PC-3 (cell line): ENCODE data around the gene MISP.

Experiments used
- EZH2 ChIP-seq: fragments of 300-600 bp; sonication (generic); IDR thresholded peaks from one replicate; pipeline ENCODE4 v1.6.1; 2017; ENCODE audit warnings: antibody characterized with exemption, mild to moderate bottlenecking, low read length; ENCODE audit not compliant: unreplicated experiment
- TF ChIP-seq, protein P1 (sequence below): fragments of 300-600 bp; sonication (generic); conservative IDR thresholded peaks from 2 replicates; pipeline ENCODE4 v1.5.1; 2017; ENCODE audit warnings: antibody characterized with exemption, low read depth, mild to moderate bottlenecking, low read length

DNA sequence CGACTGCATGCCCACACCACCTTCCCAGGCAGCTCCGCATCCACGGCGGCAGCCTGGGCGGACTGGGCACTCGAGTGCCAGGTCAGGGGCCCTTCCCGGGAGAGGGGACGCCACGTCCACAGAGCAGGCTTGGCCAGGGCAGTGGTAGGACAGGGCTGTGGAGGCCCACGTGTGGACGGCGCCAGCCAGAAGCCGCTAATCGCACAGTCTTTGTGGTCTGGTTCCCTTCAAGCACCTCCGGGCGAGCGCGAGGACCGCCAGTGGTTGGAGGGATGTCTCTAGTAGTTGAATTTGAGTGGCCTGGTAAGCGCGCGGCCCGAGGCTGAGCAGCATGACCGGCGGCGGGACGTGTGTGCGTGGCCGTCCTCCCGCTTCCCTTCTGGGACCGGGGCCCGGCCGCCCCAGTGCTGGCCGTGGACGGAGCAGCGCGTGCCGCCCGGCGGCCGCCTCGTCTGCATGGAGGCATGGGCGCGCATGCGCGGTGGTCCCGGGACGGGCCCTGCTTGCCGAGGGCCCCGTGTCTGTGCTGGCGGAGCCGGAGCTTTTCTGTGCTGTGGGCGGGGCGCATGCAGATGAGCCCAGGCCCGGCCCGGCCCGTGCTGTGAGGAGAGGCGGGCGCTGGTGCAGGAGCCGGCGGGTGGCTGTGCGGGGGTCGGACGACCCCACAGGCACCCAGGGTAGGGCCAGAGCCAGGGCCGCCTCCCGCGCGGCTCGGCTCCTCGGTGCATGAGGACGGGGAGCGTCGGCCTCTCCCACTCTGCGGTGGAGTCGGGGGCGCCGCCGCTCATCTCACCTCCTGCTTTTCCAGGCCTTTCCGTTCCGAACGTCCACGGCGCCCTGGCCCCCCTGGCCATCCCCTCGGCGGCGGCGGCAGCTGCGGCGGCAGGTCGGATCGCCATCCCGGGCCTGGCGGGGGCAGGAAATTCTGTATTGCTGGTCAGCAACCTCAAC, 55.0 kb downstream of the MISP start:
- TF ChIP-seq, protein P1, sequence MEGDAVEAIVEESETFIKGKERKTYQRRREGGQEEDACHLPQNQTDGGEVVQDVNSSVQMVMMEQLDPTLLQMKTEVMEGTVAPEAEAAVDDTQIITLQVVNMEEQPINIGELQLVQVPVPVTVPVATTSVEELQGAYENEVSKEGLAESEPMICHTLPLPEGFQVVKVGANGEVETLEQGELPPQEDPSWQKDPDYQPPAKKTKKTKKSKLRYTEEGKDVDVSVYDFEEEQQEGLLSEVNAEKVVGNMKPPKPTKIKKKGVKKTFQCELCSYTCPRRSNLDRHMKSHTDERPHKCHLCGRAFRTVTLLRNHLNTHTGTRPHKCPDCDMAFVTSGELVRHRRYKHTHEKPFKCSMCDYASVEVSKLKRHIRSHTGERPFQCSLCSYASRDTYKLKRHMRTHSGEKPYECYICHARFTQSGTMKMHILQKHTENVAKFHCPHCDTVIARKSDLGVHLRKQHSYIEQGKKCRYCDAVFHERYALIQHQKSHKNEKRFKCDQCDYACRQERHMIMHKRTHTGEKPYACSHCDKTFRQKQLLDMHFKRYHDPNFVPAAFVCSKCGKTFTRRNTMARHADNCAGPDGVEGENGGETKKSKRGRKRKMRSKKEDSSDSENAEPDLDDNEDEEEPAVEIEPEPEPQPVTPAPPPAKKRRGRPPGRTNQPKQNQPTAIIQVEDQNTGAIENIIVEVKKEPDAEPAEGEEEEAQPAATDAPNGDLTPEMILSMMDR, result no peak
- no peak for TF ChIP-seq EZH2
